BE2C (cell line): ENCODE measurements around the gene CLIC5.
"Not testable (repeated sequence)": the region's sequence is repeated elsewhere in the genome, so short reads cannot be mapped to it uniquely, and the experiment has no call there.

Source experiments
- DNase-seq: peaks from one replicate; pipeline ENCODE4 v3.0.0-alpha.2; 2020
- H3K27me3 ChIP-seq: fragments of 250-450 bp; sonication (Bioruptor Pico); 2 replicates; pipeline ENCODE4 v1.5.1; 2020; ENCODE audit warnings: mild to moderate bottlenecking
- H3K36me3 ChIP-seq: fragments of 250-450 bp; sonication (Bioruptor Pico); 2 replicates; pipeline ENCODE4 v1.5.1; 2020; ENCODE audit warnings: mild to moderate bottlenecking
- H3K4me1 ChIP-seq: fragments of 250-450 bp; sonication (Bioruptor Pico); 2 replicates; pipeline ENCODE4 v1.5.1; 2020
- H3K4me3 ChIP-seq: 2 replicates; pipeline ENCODE4 v1.5.1; 2011; ENCODE audit warnings: low read depth, low read length
- H3K9me3 ChIP-seq: fragments of 250-450 bp; sonication (Bioruptor Pico); 2 replicates; pipeline ENCODE4 v1.5.1; 2020
- TF ChIP-seq, protein P1 (sequence below): IDR thresholded peaks from 2 replicates; pipeline ENCODE4 v1.5.1; 2012; ENCODE audit warnings: mild to moderate bottlenecking, low read depth, low read length

The CLIC5 gene

DNA sequence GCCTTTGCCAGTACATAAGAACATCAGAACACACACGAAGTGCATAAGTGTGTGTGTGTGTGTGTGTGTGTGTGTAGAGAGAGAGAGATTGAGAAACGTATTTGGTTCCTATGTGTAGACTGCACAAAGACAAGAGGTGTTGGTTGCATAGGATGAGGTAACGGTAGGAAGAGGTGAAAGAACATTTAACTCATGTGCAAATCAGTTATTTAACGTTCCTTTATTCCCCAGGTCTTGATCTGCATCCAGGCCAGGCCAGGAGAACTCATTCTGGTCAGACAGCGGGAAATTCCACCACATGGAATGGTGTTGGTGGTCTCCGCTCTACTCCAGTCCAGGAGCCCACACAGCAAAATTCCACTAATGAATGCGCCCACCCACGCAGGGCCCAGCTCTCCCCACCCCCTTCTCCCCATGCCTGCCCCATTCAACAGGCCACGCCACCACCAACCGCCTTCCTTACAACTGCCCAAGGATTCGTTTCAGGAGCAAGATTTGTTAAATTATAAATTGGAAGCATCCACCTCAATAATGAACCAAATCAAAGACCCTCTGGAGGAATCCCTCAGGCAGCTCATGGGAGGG lies 86.8 kb downstream of the CLIC5 start:
- H3K27me3 ChIP-seq, result no peaks in the 10 kb centered on the region
- TF ChIP-seq, protein P1, sequence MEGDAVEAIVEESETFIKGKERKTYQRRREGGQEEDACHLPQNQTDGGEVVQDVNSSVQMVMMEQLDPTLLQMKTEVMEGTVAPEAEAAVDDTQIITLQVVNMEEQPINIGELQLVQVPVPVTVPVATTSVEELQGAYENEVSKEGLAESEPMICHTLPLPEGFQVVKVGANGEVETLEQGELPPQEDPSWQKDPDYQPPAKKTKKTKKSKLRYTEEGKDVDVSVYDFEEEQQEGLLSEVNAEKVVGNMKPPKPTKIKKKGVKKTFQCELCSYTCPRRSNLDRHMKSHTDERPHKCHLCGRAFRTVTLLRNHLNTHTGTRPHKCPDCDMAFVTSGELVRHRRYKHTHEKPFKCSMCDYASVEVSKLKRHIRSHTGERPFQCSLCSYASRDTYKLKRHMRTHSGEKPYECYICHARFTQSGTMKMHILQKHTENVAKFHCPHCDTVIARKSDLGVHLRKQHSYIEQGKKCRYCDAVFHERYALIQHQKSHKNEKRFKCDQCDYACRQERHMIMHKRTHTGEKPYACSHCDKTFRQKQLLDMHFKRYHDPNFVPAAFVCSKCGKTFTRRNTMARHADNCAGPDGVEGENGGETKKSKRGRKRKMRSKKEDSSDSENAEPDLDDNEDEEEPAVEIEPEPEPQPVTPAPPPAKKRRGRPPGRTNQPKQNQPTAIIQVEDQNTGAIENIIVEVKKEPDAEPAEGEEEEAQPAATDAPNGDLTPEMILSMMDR, result no peak
- DNase-seq, result no peak
- no peaks in the 10 kb centered on the region for H3K9me3 ChIP-seq
- no peaks in the 10 kb centered on the region for H3K4me1 ChIP-seq
- H3K4me3 ChIP-seq, result no peak overlapping the region
- no peaks in the 10 kb centered on the region for H3K36me3 ChIP-seq

DNA sequence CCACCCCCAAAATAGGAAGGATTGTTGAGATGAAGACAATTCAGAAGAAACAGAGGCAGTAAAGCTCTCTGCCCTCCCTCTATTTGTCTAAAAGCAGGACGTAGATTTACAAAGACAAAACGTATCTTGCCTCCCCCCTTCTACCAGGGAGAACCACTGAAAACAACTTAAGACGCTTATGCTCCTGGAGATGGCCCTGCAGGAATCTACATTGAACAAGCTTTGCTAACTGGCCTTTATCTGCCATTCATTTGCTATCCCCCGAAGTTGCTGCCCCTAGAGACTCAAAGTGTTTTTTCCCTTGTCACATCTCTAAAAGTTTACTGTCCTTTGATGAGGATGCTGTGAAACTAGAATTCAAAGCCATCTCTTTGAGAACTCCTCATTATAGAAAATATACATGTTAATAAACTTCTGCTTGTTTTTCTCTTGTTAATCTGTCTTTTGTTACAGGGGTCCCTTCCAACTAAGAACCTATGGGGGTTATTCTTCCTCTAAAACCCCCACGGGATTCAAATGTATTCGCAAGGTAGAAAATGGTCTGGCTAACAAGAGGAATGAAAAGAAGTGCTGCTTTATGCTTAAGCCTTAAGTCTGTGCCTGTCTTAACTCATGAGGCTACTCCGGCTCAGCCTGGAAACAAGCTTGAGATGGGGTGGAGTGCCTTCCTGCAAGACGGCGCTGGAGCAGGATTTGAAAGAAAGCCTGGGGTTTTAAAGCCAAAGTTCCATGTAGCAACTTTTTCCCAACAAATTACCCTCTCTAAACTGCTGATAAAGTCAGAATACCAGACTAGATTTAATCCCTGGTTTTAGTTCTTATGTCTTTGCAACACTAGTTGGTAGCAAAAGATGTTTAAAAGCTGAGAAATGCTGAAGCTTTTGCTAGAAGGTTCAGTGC lies 88.0 kb downstream of the CLIC5 start:
- Histone ChIP-seq H3K27me3 (no peaks in the 10 kb centered on the region), H3K4me1 (no peaks in the 10 kb centered on the region), H3K4me3 (no peak overlapping the region), H3K9me3 (no peaks in the 10 kb centered on the region), H3K36me3 (no peaks in the 10 kb centered on the region)
- TF ChIP-seq, protein P1, result no peak
- DNase-seq, result no peak

DNA sequence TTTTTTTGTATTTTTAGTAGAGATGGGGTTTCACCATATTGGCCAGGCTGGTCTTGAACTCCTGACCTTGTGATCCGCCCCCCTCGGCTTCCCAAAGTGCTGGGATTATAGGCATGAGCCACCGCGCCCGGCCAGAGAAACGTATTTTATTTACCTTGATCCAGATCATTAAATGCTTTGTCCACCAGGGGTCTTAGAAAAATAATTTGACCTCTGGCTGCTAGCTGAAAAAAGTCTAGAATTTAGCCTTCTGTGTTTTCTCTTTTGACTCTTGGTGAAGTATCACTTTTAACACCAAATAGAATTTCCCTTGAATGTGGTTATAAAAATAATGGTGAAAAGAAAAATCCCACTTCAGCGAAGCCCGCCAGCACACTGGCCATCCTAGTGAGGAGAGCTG lies 89.2 kb downstream of the CLIC5 start:
- not testable (repeated sequence) for H3K4me3 ChIP-seq, H3K36me3 ChIP-seq, H3K27me3 ChIP-seq, H3K9me3 ChIP-seq, DNase-seq, H3K4me1 ChIP-seq

DNA sequence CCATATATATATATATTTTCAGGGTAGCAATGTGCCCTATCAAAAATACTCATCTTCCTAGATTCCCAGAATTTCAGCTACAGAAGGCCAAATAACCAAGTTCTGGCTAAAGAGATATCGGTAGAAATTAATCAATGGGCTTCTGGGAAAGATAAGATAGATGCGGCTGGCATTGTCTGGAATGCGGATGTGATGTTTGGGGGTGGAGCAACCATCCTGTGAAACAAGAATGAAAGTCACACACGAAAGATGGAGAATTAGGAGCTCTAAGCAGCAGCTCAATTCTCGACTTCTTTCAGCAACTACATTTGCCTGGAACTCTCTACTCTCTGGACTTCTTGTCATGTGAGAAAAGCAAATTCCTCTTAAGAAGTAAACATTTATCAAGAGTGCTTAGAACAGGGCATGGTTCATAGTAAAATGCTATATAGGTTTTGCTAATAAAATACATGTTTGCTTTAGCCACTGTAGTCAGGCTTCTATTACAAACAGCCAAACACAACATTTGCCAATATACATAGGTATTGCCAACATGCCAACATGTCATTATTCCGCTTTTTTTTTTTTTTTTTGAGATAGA lies 90.8 kb downstream of the CLIC5 start:
- Histone ChIP-seq H3K4me1 (no peaks in the 10 kb centered on the region), H3K27me3 (no peaks in the 10 kb centered on the region), H3K9me3 (no peaks in the 10 kb centered on the region), H3K36me3 (no peaks in the 10 kb centered on the region), H3K4me3 (no peak overlapping the region)
- no peak for DNase-seq
- TF ChIP-seq, protein P1, result no peak

DNA sequence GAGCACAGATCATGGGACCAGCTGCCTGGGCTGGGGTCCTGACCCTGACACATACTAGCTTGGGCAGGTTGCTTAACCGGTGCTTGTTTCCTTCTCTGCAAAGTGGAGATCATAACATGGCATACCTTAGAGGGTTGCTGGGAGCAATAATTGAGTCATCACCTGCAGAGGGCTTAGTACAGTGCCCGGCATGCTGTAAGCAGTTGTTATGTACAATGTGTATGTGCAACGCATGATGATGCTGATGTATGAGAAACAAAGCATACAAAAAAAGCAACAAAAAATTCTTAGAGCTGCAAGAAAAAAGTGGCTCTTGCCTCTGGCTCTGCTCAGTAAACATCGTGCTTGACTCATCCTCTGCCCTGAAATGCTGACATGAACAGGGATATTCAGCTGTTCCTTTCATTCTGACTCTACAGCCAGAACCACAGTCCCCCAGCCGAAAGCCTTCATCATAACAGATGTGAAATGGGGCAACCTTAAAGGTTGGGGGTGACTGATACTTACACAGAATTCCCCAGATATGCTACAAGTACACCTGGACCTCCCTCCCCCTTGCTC lies 91.7 kb downstream of the CLIC5 start:
- no peaks in the 10 kb centered on the region for H3K4me1 ChIP-seq

DNA sequence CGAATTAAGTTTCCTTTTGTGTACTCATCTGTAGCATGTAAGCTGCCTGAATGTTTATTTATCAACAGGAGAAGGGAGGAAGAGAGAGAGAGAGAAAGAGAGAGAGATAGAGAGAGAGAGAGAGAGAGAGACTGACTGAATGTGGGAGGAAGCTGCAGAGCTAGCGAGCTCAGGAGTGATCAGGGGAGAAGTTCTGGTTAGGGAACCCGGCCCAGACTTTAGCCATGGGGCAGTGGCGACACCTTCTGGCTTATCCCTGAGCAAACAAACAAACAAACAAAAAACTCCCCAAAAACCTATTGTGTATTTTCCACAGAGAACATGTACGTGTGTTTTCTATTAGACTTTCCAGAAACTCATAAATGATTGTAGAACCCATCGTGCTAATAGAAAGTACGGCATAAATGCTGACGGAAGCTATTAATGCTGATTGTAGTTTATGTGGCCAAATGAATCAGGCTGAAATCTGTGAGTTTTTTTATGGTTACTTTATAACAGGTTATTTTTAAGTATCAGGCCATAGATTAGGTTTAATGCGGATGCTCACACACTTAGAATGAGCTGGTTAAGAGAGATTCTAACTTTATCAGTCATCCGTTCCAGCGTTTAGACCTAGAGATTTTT lies 92.8 kb downstream of the CLIC5 start:
- no peaks in the 10 kb centered on the region for H3K27me3 ChIP-seq
- TF ChIP-seq, protein P1, result peak; percentile 73
- H3K4me1 ChIP-seq, result no peaks in the 10 kb centered on the region

More for the DNA sequence above, 91.7 kb downstream of the CLIC5 start:
- Histone ChIP-seq H3K27me3 (no peaks in the 10 kb centered on the region), H3K9me3 (no peaks in the 10 kb centered on the region), H3K4me3 (no peak overlapping the region), H3K36me3 (no peaks in the 10 kb centered on the region)
- DNase-seq, result no peak
- TF ChIP-seq, protein P1, result no peak

More for the DNA sequence above, 92.8 kb downstream of the CLIC5 start:
- DNase-seq, result peak; percentile 34
- H3K9me3 ChIP-seq, result no peaks in the 10 kb centered on the region
- no peak overlapping the region for H3K4me3 ChIP-seq
- no peaks in the 10 kb centered on the region for H3K36me3 ChIP-seq
